ENCODE results near the gene POLD2. TPM values are rescaled to one million over a fixed set of nuclear protein-coding genes. Genes with fewer than 3 reads are reported as not detected.

POLD2 gene
- total and polyA plus RNA-seq, 2 of the 13 experiments (the other 11 are each of a cell fraction or from before 2014, with no cell fraction given) = 87.6 to 95.1 TPM

DNA sequence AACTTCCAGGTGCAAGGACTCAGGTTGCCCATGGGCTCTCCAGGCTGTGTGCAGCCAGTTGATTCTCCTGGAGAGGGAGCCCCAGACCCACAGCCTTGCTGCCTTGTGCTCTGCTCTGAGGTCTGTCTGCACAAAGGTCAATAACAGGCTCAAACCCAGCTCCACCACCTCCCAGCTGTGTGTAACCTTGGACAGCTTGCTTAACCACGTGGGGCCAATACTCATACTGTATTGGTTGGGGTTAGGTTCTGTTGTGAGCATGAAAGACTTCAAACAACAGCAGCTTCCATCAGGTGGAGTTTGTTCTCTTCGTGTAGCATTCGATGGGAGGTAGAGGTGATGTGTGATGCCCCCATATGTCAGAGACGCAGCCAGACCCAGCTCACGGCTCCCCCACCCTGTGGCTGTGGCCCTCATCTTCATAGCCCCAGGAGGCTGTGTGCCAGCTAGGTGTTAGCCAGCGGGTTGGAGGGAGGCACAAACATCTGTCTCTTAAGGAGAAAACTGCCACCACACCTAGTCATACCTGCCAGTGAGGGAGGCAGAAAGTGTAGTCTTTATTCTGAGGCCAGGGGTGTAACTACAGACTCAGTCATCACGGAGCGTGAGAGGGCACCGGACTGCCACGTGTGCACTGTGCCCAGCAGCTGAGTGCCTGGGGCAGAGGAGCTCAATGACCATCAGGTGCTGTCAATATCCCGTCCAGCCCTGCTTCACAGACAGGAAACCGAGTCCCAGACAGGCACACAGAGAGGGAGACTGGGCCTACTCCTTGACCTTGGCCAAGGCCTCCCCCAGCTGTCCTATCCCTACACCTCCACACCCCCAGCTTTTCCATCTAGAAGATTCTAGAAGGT, 8.1 kb upstream of the POLD2 start (continued):
- TF ChIP-seq GABPA (IDR thresholded peaks at IDR 0.05; ENCODE audit: low read depth, low read length) (no peak), GABPA (CRISPR knock-in tag; IDR thresholded peaks at IDR 0.05; ENCODE audit: low read depth) (peak; percentile 57), NFE2 (CRISPR knock-in tag; IDR thresholded peaks at IDR 0.05) (no peak), DMAP1 (CRISPR knock-in tag; IDR thresholded peaks at IDR 0.05) (peak; percentile 26; the same call in 1 of the 2 replicates), TBX3 (IDR thresholded peaks at IDR 0.05; ENCODE audit: borderline replicate concordance) (peak; percentile 31; the same call in 1 of the 2 replicates), ZNF724P (CRISPR knock-in tag; IDR thresholded peaks at IDR 0.05; ENCODE audit: borderline replicate concordance) (no peak), ZZZ3 (CRISPR knock-in tag; IDR thresholded peaks at IDR 0.05; ENCODE audit: borderline replicate concordance) (no peak), ZNF891 (CRISPR knock-in tag; IDR thresholded peaks at IDR 0.05) (0 out of 2 replicates have a peak, but pooled peaks have one; percentile 42), ZNF501 (CRISPR knock-in tag; IDR thresholded peaks at IDR 0.05) (peak; percentile 33; the same call in 1 of the 2 replicates), MIER3 (CRISPR knock-in tag; IDR thresholded peaks at IDR 0.05; ENCODE audit: borderline replicate concordance) (peak; percentile 85; the same call in 1 of the 2 replicates), CBX5 (CRISPR knock-in tag; IDR thresholded peaks at IDR 0.05; ENCODE audit: borderline replicate concordance) (peak; percentile 54; the same call in 1 of the 2 replicates)
- TF ChIP-seq, protein P1, sequence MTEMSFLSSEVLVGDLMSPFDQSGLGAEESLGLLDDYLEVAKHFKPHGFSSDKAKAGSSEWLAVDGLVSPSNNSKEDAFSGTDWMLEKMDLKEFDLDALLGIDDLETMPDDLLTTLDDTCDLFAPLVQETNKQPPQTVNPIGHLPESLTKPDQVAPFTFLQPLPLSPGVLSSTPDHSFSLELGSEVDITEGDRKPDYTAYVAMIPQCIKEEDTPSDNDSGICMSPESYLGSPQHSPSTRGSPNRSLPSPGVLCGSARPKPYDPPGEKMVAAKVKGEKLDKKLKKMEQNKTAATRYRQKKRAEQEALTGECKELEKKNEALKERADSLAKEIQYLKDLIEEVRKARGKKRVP (CRISPR knock-in tag; IDR thresholded peaks at IDR 0.05) = no peak
- TF ChIP-seq, protein P2, sequence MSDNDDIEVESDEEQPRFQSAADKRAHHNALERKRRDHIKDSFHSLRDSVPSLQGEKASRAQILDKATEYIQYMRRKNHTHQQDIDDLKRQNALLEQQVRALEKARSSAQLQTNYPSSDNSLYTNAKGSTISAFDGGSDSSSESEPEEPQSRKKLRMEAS (IDR thresholded peaks at IDR 0.05) = peak; percentile 86
- TF ChIP-seq, protein P3, sequence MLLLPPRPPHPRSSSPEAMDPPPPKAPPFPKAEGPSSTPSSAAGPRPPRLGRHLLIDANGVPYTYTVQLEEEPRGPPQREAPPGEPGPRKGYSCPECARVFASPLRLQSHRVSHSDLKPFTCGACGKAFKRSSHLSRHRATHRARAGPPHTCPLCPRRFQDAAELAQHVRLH (CRISPR knock-in tag; IDR thresholded peaks at IDR 0.05; ENCODE audit: borderline replicate concordance, low read depth) = peak; percentile 87
- TF ChIP-seq, protein P4, sequence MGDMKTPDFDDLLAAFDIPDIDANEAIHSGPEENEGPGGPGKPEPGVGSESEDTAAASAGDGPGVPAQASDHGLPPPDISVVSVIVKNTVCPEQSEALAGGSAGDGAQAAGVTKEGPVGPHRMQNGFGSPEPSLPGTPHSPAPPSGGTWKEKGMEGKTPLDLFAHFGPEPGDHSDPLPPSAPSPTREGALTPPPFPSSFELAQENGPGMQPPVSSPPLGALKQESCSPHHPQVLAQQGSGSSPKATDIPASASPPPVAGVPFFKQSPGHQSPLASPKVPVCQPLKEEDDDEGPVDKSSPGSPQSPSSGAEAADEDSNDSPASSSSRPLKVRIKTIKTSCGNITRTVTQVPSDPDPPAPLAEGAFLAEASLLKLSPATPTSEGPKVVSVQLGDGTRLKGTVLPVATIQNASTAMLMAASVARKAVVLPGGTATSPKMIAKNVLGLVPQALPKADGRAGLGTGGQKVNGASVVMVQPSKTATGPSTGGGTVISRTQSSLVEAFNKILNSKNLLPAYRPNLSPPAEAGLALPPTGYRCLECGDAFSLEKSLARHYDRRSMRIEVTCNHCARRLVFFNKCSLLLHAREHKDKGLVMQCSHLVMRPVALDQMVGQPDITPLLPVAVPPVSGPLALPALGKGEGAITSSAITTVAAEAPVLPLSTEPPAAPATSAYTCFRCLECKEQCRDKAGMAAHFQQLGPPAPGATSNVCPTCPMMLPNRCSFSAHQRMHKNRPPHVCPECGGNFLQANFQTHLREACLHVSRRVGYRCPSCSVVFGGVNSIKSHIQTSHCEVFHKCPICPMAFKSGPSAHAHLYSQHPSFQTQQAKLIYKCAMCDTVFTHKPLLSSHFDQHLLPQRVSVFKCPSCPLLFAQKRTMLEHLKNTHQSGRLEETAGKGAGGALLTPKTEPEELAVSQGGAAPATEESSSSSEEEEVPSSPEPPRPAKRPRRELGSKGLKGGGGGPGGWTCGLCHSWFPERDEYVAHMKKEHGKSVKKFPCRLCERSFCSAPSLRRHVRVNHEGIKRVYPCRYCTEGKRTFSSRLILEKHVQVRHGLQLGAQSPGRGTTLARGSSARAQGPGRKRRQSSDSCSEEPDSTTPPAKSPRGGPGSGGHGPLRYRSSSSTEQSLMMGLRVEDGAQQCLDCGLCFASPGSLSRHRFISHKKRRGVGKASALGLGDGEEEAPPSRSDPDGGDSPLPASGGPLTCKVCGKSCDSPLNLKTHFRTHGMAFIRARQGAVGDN (CRISPR knock-in tag; IDR thresholded peaks at IDR 0.05) = peak; percentile 83
